Upper lobe of right lung (tissue), 1 donor: ENCODE data around the gene NPY. TPM values are rescaled to one million over a fixed set of nuclear protein-coding genes. Genes with fewer than 3 reads are reported as not detected.

ENCODE experiments used
- ATAC-seq: fragments of 200-7000 bp; cut with Tn5 transposase; one replicate; pipeline ENCODE4 v1.9.1; 2020; ENCODE audit warnings: mild to moderate bottlenecking, moderate library complexity
- DNase-seq: peaks from one replicate; pipeline ENCODE4 v3.0.0-alpha.2; 2020
- H3K27ac ChIP-seq: fragments of 200-600 bp; one replicate; pipeline ENCODE4 v1.8.0; 2022
- H3K27me3 ChIP-seq: fragments of 200-600 bp; one replicate; pipeline ENCODE4 v1.8.0; 2022; ENCODE audit warnings: mild to moderate bottlenecking
- H3K36me3 ChIP-seq: fragments of 200-600 bp; one replicate; pipeline ENCODE4 v1.8.0; 2022
- H3K4me1 ChIP-seq: fragments of 200-600 bp; one replicate; pipeline ENCODE4 v1.8.0; 2022
- H3K4me3 ChIP-seq: fragments of 200-600 bp; one replicate; pipeline ENCODE4 v1.8.0; 2022; ENCODE audit warnings: mild to moderate bottlenecking
- H3K9me3 ChIP-seq: fragments of 200-600 bp; one replicate; pipeline ENCODE4 v1.8.0; 2022
- intact Hi-C: fragments of 100-400 bp; cut with DNase I; formaldehyde crosslinking; loops from one replicate; pipeline ENCODE4 v1.11.0; 2022
- long read RNA-seq: library from polyadenylated mRNA; unstranded; transcript quantifications from one replicate; pipeline ENCODE4 v2.0.0, GENCODE V29; 2021
- total RNA-seq: library from RNA; stranded (reverse); fragmentation: NEBNext Ultra II Directional; extraction: Animal tissue kit (Norgen Biotek cat#: 25700); gene quantifications from one replicate; pipeline ENCODE4 v1.2.1, GENCODE V29; 2021
- TF ChIP-seq, protein P1 (sequence below): fragments of 200-600 bp; IDR thresholded peaks from one replicate; pipeline ENCODE4 v1.8.0; 2022; ENCODE audit warnings: antibody characterized with exemption
- donor health status: DM: no; HTN: yes; CAD: no; lungs with severe emphysema.

Gene NPY
- not detected for total RNA-seq
- long read RNA-seq: 0 reads

DNA sequence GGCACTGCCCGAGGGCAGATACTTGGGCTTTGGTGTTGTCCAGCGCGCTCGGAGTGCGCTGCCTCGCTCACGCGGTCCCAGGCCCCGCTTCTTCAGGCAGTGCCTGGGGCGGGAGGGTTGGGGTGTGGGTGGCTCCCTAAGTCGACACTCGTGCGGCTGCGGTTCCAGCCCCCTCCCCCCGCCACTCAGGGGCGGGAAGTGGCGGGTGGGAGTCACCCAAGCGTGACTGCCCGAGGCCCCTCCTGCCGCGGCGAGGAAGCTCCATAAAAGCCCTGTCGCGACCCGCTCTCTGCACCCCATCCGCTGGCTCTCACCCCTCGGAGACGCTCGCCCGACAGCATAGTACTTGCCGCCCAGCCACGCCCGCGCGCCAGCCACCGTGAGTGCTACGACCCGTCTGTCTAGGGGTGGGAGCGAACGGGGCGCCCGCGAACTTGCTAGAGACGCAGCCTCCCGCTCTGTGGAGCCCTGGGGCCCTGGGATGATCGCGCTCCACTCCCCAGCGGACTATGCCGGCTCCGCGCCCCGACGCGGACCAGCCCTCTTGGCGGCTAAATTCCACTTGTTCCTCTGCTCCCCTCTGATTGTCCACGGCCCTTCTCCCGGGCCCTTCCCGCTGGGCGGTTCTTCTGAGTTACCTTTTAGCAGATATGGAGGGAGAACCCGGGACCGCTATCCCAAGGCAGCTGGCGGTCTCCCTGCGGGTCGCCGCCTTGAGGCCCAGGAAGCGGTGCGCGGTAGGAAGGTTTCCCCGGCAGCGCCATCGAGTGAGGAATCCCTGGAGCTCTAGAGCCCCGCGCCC is at the start of gene NPY:
Gene NPY, plus strand, starts transcription at position 294 of the 802 bp plus-strand sequence. CDS start 1,051 bp downstream, outside the sequence.
- Histone ChIP-seq H3K27ac (no peak within 1 kb of the TSS), H3K4me3 (no peak within 1 kb of the TSS), H3K36me3 (no peaks in the 10 kb centered on the region), H3K27me3 (peaks cover 67% of the 10 kb centered on the region), H3K4me1 (peaks cover 5% of the 10 kb centered on the region), H3K9me3 (no peaks in the 10 kb centered on the region)
- intact Hi-C loops: no loop called here
- DNase-seq: no peak
- peak; percentile 36 for ATAC-seq
- TF ChIP-seq, protein P1, sequence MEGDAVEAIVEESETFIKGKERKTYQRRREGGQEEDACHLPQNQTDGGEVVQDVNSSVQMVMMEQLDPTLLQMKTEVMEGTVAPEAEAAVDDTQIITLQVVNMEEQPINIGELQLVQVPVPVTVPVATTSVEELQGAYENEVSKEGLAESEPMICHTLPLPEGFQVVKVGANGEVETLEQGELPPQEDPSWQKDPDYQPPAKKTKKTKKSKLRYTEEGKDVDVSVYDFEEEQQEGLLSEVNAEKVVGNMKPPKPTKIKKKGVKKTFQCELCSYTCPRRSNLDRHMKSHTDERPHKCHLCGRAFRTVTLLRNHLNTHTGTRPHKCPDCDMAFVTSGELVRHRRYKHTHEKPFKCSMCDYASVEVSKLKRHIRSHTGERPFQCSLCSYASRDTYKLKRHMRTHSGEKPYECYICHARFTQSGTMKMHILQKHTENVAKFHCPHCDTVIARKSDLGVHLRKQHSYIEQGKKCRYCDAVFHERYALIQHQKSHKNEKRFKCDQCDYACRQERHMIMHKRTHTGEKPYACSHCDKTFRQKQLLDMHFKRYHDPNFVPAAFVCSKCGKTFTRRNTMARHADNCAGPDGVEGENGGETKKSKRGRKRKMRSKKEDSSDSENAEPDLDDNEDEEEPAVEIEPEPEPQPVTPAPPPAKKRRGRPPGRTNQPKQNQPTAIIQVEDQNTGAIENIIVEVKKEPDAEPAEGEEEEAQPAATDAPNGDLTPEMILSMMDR: no peak

DNA sequence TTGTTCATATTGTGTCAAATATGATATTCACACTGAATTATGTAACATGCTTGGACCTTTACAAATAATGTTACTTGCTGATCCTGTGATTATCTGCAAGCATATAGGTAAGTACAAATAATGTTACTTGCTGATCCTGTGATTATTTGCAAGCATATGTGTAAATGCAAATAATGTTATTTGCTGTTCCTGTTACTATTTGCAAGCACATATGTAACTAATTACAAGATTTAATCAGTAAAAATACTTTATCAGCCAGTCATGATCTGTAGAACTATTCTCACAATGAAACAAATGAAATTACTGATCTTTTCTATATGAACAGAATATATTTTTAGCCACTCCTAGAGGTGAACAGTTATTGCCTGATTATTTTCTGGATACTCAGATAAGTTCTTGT is 44.7 kb upstream of the NPY start:
- TF ChIP-seq, protein P1: no peak
- no peak overlapping the region for H3K4me3 ChIP-seq
- DNase-seq (no peak), ATAC-seq (no peak)
- intact Hi-C loops: no loop called here
- no peak overlapping the region for H3K27ac ChIP-seq
- no peaks in the 10 kb centered on the region for H3K36me3 ChIP-seq
- no peaks in the 10 kb centered on the region for H3K4me1 ChIP-seq
- H3K27me3 ChIP-seq: no peaks in the 10 kb centered on the region
- H3K9me3 ChIP-seq: no peaks in the 10 kb centered on the region

DNA sequence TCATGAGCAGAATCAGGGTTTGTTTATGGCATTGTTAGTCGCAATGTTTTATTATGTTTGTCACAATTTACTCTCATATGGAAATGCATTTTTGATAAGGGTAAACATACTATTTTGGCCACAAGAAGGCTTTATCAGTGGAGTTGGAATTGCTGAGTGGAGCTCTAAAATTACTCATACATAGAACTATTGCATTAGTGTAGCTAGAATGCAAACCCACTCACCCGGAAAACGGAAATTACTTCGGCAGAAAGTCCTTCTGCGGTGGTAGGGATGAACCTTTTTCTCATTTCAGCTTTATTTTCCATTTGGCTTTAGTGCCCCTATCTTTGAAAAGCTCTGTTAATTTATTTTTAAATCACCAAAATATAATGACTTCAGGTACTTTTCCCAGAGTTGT is 42.8 kb upstream of the NPY start:
- Histone ChIP-seq H3K4me3 (no peak overlapping the region), H3K4me1 (no peaks in the 10 kb centered on the region), H3K9me3 (no peaks in the 10 kb centered on the region), H3K27me3 (no peaks in the 10 kb centered on the region), H3K36me3 (no peaks in the 10 kb centered on the region), H3K27ac (no peak overlapping the region)
- TF ChIP-seq, protein P1: no peak
- intact Hi-C loops: no loop called here
- no peak for ATAC-seq
- DNase-seq: no peak

DNA sequence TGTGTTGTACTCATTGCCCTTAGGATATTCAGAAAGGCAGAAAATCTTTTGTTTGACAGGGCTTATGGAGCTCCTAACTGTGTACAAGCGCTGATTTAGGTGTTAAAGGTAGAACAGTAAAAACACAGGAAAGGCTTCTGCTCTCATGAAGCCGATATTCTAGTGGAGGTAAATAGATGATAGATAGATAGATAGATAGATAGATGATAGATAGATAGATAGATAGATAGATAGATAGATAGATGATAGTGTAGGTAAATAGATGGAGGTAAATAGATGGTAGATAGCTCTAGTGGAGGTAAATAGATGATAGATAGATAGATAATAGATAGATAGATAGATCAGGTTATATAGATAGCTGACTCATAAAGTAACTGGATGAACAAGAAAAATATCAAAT is 39.4 kb upstream of the NPY start:
- no peak for ATAC-seq
- intact Hi-C loops: no loop called here
- H3K4me3 ChIP-seq: no peak overlapping the region

DNA sequence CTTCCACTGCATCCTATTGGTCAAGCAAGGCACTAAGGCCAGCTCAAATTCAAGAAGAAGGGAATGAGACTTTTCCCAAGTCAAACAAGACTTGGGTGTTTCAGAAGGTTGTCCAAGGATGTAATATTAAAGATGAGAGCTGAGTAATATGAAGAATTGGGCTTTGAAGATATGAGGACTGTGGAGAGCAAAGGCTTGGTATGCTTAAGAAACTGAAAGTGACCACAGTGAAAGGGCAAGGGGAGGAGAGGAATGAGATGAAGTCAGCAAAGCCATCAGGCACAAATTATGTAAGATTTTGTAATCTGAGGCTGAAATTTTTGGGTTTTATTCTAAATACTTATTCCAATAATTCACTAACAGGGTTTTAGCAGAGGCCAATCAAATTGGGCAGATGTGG is 38.6 kb upstream of the NPY start:
- intact Hi-C loops: no loop called here
- H3K9me3 ChIP-seq: no peaks in the 10 kb centered on the region
- no peak for ATAC-seq
- H3K36me3 ChIP-seq: no peaks in the 10 kb centered on the region
- TF ChIP-seq, protein P1: no peak
- no peaks in the 10 kb centered on the region for H3K4me1 ChIP-seq
- no peak overlapping the region for H3K27ac ChIP-seq
- DNase-seq: no peak
- no peak overlapping the region for H3K4me3 ChIP-seq
- H3K27me3 ChIP-seq: no peaks in the 10 kb centered on the region

More for the DNA sequence above, 39.4 kb upstream of the NPY start:
- Histone ChIP-seq H3K36me3 (no peaks in the 10 kb centered on the region), H3K9me3 (no peaks in the 10 kb centered on the region), H3K27ac (no peak overlapping the region), H3K27me3 (no peaks in the 10 kb centered on the region), H3K4me1 (no peaks in the 10 kb centered on the region)
- TF ChIP-seq, protein P1: no peak
- no peak for DNase-seq
